Panc1 (cell line): ENCODE measurements around the gene PKD1. TPM values are rescaled to one million over a fixed set of nuclear protein-coding genes. Genes with fewer than 3 reads are reported as not detected.

Source experiments
- ATAC-seq: fragments of 200-7000 bp; cut with Tn5 transposase; 2 replicates; pipeline ENCODE4 v1.9.1; 2020; ENCODE audit warnings: mild to moderate bottlenecking, moderate library complexity
- BruUV-seq: library from RNA; stranded (reverse); fragments of 400-500 nt; replicated peaks from 2 replicates; lab custom pipeline; 2021; lab: Mats Ljungman, UMichigan
- CTCF ChIA-PET: fragments of 300-600 bp; sonication (Branson Sonifier 250); formaldehyde crosslinking; loops from one replicate; lab custom pipeline; 2022; ENCODE audit warnings: antibody characterized with exemption; lab: Charles Lee
- POLR2A ChIA-PET: fragments of 300-600 bp; sonication (Branson Sonifier 250); formaldehyde crosslinking; loops from one replicate; lab custom pipeline; 2022; ENCODE audit warnings: antibody characterized with exemption; lab: Charles Lee
- DNase-seq: peaks from one replicate; pipeline ENCODE4 v3.0.0-alpha.2; 2010; ENCODE audit warnings: low read depth, low spot score
- H3K27ac ChIP-seq: 2 replicates; pipeline ENCODE4 v1.5.1; 2011; ENCODE audit warnings: mild to moderate bottlenecking, low read length, inconsistent platforms
- H3K27me3 ChIP-seq: fragments of 200-500 bp; sonication (Bioruptor generic); 2 replicates; pipeline ENCODE4 v1.6.0; 2014; ENCODE audit warnings: low read length, inconsistent platforms; ENCODE audit not compliant: control insufficient read depth, insufficient read depth
- H3K36me3 ChIP-seq: fragments of 200-500 bp; sonication (Bioruptor generic); 2 replicates; pipeline ENCODE4 v1.5.1; 2014; ENCODE audit warnings: inconsistent platforms, mild to moderate bottlenecking, low read length, moderate library complexity; ENCODE audit not compliant: control insufficient read depth, insufficient read depth
- H3K4me1 ChIP-seq: 2 replicates; pipeline ENCODE4 v1.5.1; 2011; ENCODE audit warnings: inconsistent platforms, mild to moderate bottlenecking, low read length, moderate library complexity; ENCODE audit not compliant: control insufficient read depth, insufficient read depth
- H3K4me3 ChIP-seq, 2 experiments: 2 replicates each; pipeline ENCODE4 v1.5.1; 2011 to 2012; ENCODE audit warnings: low read depth in 2 of 2, low read length in 2 of 2, mild to moderate bottlenecking in 2 of 2, inconsistent platforms in 1 of 2, moderate library complexity in 1 of 2
- H3K9me3 ChIP-seq: fragments of 200-500 bp; sonication (Bioruptor generic); 2 replicates; pipeline ENCODE4 v1.5.1; 2014; ENCODE audit warnings: low read depth, mild to moderate bottlenecking, inconsistent platforms, low read length, moderate library complexity; ENCODE audit not compliant: control insufficient read depth, insufficient read depth
- POLR2AphosphoS5 ChIP-seq: IDR thresholded peaks from 2 replicates; pipeline ENCODE4 v1.6.1; 2012; ENCODE audit warnings: mild to moderate bottlenecking, low read depth, low read length, moderate library complexity
- SIN3A ChIP-seq: IDR thresholded peaks from 2 replicates; pipeline ENCODE4 v1.6.1; 2012; ENCODE audit warnings: low read depth, mild to moderate bottlenecking, low read length, moderate library complexity, borderline replicate concordance; ENCODE audit not compliant: insufficient read depth
- TCF7L2 ChIP-seq: IDR thresholded peaks from 2 replicates; pipeline ENCODE4 v1.6.1; 2011; ENCODE audit warnings: mild to moderate bottlenecking, low read depth, low read length, inconsistent platforms
- in situ Hi-C: cut with HindIII; loops from 2 replicates; pipeline ENCODE4 v1.10.0; 2016; ENCODE audit warnings: low sequenced_read_pairs, low pct_unique_long_range_greater_than_20kb
- intact Hi-C: fragments of 100-400 bp; cut with micrococcal nuclease; formaldehyde crosslinking; loops from one replicate; pipeline ENCODE4 v1.10.0; 2022; ENCODE audit not compliant: unreplicated experiment
- total RNA-seq: library from RNA; stranded (reverse); gene quantifications from one replicate; pipeline ENCODE4 v1.2.1, GENCODE V29; 2021; ENCODE audit not compliant: unreplicated experiment
- TF ChIP-seq, protein P1 (sequence below), 2 experiments: IDR thresholded peaks; 2 replicates each; pipeline ENCODE4 v1.6.1; 2011 to 2012; ENCODE audit warnings: low read depth in 2 of 2, control low read depth in 1 of 2, low read length in 1 of 2, mild to moderate bottlenecking in 1 of 2, moderate library complexity in 1 of 2; ENCODE audit not compliant: insufficient read depth in 1 of 2
- TF ChIP-seq, protein P2 (sequence below): fragments of 450-650 bp; IDR thresholded peaks from 2 replicates; pipeline ENCODE4 v1.5.1; 2017; ENCODE audit warnings: mild to moderate bottlenecking

The PKD1 gene
- total RNA-seq, 1 experiment from 2014 or later, result 279 TPM

DNA sequence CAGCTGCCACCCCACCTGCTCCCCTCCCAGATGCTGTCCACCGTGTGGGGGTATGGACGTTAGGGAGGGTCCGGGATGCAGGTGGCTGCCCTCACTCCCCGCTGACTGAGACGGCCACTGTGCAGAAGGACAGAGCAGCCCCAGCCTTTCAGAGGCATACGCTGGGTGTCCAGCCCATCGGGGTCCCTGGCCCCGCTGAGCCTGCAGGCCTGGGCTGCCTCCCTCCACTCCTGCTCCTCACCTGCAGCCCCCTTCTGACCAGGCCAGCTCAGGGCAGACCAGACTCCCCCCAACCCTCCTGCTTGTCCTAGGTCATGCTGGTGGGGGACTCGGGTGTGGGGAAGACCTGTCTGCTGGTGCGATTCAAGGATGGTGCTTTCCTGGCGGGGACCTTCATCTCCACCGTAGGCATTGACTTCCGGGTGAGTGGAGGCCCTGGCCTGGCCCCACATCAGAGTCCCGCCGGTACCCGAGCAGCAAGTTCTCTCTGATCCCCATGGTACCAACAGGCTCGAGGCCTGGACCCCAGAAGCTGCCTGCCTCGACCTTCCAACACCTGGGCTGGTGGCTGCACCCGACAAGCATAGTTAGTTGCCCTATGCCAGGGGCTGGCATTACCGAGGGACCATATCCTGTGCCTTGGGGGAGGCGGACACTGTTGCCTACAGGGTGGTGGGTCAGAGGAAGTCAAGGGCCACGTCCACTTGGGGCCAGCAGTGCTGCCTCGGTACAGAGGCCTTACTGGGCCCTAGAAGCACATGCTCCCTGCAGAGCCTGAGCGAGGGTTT, 14.1 kb upstream of the PKD1 start:
- Histone ChIP-seq H3K27me3 (no peaks in the 10 kb centered on the region), H3K36me3 (peaks cover 12% of the 10 kb centered on the region; the same call in 1 of the 2 replicates), H3K27ac (peak overlapping the region; percentile 100), H3K4me3 (peak overlapping the region; percentile 59 to 67), H3K4me1 (peaks cover 51% of the 10 kb centered on the region), H3K9me3 (no peaks in the 10 kb centered on the region)
- in situ Hi-C loops (no loop called here), intact Hi-C loops (loop anchor here (10.0 kb wide), 1 partner anchor 125 kb away; the partner anchor contains the start of gene NHERF2)
- peak; percentile 34 for ATAC-seq
- no peak for TF ChIP-seq SIN3A
- peak; percentile 78 for TF ChIP-seq TCF7L2
- ChIA-PET POLR2A (no interaction called here), CTCF (no interaction called here)
- TSS peak; percentile 69 for BruUV-seq
- DNase-seq, result no peak

DNA sequence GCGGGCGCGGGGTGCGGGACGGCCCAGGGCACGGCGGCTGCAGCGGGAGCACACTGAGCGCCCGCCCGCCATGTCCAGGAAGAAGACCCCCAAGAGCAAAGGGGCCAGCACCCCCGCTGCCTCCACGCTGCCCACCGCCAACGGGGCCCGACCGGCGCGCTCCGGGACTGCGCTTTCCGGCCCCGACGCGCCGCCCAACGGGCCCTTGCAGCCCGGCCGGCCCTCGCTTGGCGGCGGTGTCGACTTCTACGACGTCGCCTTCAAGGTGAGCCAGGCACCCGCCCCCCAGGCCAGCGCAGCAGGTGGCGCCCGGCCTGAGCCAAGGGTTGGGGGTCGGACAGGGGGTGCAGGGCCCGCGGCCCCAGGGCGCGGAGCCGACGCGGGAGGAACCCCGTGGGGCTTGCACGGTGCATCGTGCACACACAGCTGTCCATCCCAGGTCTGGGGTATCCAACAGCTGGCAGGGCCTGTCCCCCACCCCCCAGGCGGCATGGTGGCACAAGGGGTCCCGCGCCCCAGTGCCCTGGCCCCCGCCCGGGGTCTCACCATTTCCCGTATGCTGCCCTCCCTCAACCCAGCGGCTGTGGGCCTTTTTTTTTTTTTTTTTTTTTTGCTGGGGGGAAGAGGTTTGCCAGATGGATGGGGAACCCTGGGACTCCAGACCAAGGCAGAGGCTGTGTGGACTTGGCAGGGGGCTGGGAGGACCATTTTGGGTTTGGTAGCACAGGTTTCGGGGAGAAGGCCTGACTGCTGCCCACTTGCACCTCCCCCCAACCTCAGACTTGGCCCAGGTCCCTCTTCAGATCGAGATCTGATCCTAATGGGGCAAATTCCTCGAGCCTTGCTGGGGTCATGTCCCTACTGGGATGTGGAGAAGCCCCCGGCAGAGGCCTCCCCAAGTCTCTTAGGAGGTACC, 13.3 kb upstream of the PKD1 start:
- no peaks in the 10 kb centered on the region for H3K9me3 ChIP-seq
- no TSS peak for BruUV-seq
- POLR2A ChIA-PET, result no interaction called here
- CTCF ChIA-PET, result no interaction called here
- in situ Hi-C loops (no loop called here), intact Hi-C loops (loop anchor here (10.0 kb wide), 1 partner anchor 124 kb away; the partner anchor contains the start of gene NHERF2)
- H3K27me3 ChIP-seq, result no peaks in the 10 kb centered on the region
- H3K27ac ChIP-seq, result peak overlapping the region; percentile 100
- ATAC-seq, result 0 out of 2 replicates have a peak, but pooled peaks have one; percentile 5
- no peak for DNase-seq
- peaks cover 51% of the 10 kb centered on the region for H3K4me1 ChIP-seq
- peak overlapping the region; percentile 59 to 67 for H3K4me3 ChIP-seq
- TF ChIP-seq SIN3A, result no peak; the same call in 1 of the 2 replicates
- TF ChIP-seq, protein P1, sequence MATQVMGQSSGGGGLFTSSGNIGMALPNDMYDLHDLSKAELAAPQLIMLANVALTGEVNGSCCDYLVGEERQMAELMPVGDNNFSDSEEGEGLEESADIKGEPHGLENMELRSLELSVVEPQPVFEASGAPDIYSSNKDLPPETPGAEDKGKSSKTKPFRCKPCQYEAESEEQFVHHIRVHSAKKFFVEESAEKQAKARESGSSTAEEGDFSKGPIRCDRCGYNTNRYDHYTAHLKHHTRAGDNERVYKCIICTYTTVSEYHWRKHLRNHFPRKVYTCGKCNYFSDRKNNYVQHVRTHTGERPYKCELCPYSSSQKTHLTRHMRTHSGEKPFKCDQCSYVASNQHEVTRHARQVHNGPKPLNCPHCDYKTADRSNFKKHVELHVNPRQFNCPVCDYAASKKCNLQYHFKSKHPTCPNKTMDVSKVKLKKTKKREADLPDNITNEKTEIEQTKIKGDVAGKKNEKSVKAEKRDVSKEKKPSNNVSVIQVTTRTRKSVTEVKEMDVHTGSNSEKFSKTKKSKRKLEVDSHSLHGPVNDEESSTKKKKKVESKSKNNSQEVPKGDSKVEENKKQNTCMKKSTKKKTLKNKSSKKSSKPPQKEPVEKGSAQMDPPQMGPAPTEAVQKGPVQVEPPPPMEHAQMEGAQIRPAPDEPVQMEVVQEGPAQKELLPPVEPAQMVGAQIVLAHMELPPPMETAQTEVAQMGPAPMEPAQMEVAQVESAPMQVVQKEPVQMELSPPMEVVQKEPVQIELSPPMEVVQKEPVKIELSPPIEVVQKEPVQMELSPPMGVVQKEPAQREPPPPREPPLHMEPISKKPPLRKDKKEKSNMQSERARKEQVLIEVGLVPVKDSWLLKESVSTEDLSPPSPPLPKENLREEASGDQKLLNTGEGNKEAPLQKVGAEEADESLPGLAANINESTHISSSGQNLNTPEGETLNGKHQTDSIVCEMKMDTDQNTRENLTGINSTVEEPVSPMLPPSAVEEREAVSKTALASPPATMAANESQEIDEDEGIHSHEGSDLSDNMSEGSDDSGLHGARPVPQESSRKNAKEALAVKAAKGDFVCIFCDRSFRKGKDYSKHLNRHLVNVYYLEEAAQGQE (IDR thresholded peaks at IDR 0.05; ENCODE audit: insufficient read depth in 1 of 2, low read depth in 2 of 2, low read length in 1 of 2), result no peak
- TF ChIP-seq POLR2AphosphoS5, result no peak; the same call in 1 of the 2 replicates
- TF ChIP-seq, protein P2, sequence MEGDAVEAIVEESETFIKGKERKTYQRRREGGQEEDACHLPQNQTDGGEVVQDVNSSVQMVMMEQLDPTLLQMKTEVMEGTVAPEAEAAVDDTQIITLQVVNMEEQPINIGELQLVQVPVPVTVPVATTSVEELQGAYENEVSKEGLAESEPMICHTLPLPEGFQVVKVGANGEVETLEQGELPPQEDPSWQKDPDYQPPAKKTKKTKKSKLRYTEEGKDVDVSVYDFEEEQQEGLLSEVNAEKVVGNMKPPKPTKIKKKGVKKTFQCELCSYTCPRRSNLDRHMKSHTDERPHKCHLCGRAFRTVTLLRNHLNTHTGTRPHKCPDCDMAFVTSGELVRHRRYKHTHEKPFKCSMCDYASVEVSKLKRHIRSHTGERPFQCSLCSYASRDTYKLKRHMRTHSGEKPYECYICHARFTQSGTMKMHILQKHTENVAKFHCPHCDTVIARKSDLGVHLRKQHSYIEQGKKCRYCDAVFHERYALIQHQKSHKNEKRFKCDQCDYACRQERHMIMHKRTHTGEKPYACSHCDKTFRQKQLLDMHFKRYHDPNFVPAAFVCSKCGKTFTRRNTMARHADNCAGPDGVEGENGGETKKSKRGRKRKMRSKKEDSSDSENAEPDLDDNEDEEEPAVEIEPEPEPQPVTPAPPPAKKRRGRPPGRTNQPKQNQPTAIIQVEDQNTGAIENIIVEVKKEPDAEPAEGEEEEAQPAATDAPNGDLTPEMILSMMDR, result no peak; the same call in 1 of the 2 replicates
- TF ChIP-seq TCF7L2, result no peak
- H3K36me3 ChIP-seq, result peaks cover 4% of the 10 kb centered on the region; the same call in 1 of the 2 replicates
